GM13976 (cell line): ENCODE results near the gene EGF.

Experiments used
- DNase-seq: peaks from one replicate; pipeline ENCODE4 v3.0.0; 2012; ENCODE audit warnings: low spot score
- CTCF ChIP-seq: IDR thresholded peaks from 2 replicates; pipeline ENCODE4 v1.5.1; 2012; ENCODE audit warnings: borderline replicate concordance, mild to moderate bottlenecking; ENCODE audit not compliant: insufficient read depth; ENCODE audit errors: extremely low read depth, missing control alignments, control extremely low read depth
- in situ Hi-C: fragments of 300-500 bp; cut with MboI; formaldehyde crosslinking; loops from one replicate; pipeline ENCODE4 v1.12.0; 2022; ENCODE audit warnings: low sequenced_read_pairs, mixed read lengths, inconsistent platforms; ENCODE audit not compliant: unreplicated experiment

EGF gene

GRCh38 chr4:109886303-109886702 is 26.4 kb upstream of the EGF start:
- in situ Hi-C loops, result no loop called here
- DNase-seq, result no peak
- TF ChIP-seq CTCF, result no peak

GRCh38 chr4:109887071-109887470 is 25.6 kb upstream of the EGF start:
- no peak for DNase-seq
- in situ Hi-C loops, result no loop called here
- no peak for TF ChIP-seq CTCF

- TF ChIP-seq CTCF, result no peak
- in situ Hi-C loops, result no loop called here
- DNase-seq, result no peak
Observed at GRCh38 chr4:109890076-109890475, 22.6 kb upstream of the EGF start.

GRCh38 chr4:109902559-109903251 is 10.0 kb upstream of the EGF start:
- in situ Hi-C loops, result no loop called here
- no peak for DNase-seq
- TF ChIP-seq CTCF, result no peak

- no peak for TF ChIP-seq CTCF
- in situ Hi-C loops, result no loop called here
- DNase-seq, result no peak
Observed at GRCh38 chr4:109908731-109909130, 4.0 kb upstream of the EGF start.

- TF ChIP-seq CTCF, result no peak
- DNase-seq, result no peak
- in situ Hi-C loops, result no loop called here
Observed at GRCh38 chr4:109910256-109910655, 2.4 kb upstream of the EGF start.
